CD4-positive, alpha-beta T cell (primary cell): Measurements from ENCODE around the gene CEP112. TPM values are rescaled to one million over a fixed set of nuclear protein-coding genes. Genes with fewer than 3 reads are reported as not detected.

Source experiments
- ATAC-seq: fragments of 200-7000 bp; cut with Tn5 transposase; one replicate; pipeline ENCODE4 v1.10.0; 2022; ENCODE audit warnings: mild to moderate bottlenecking; ENCODE audit not compliant: poor library complexity
- CTCF ChIA-PET: fragments of 350-600 bp; sonication (Branson Sonifier 250); formaldehyde crosslinking; loops from one replicate; lab custom pipeline; 2021; ENCODE audit warnings: antibody characterized with exemption, inconsistent platforms; lab: Charles Lee
- POLR2A ChIA-PET: fragments of 350-600 bp; sonication (Branson Sonifier 250); formaldehyde crosslinking; loops from one replicate; lab custom pipeline; 2021; ENCODE audit warnings: antibody characterized with exemption, inconsistent platforms; lab: Charles Lee
- DNase-seq, 14 experiments: peaks; one replicate each; pipeline ENCODE4 v3.0.0-alpha.2; 2013 to 2020; ENCODE audit warnings: mixed read lengths in 2 of 14
- H3K27ac ChIP-seq, 2 donors: one replicate each; pipeline versions ENCODE4 v1.5.1 to v1.7.0; 2013; ENCODE audit warnings: low read length in 2 of 2, low read depth in 1 of 2, mild to moderate bottlenecking in 1 of 2
- H3K27me3 ChIP-seq, 2 experiments: 1 replicate in 1 of 2; 2 replicates in 1 of 2; pipeline versions ENCODE4 v1.6.1 to v1.7.0; 2013; ENCODE audit warnings: low read length in 2 of 2, control low read depth in 1 of 2, mild to moderate bottlenecking in 1 of 2, moderate library complexity in 1 of 2; ENCODE audit not compliant: insufficient read depth in 2 of 2, control insufficient read depth in 1 of 2
- H3K36me3 ChIP-seq: one replicate; pipeline ENCODE4 v1.6.1; 2013; ENCODE audit warnings: low read length, control low read depth; ENCODE audit not compliant: insufficient read depth
- H3K4me1 ChIP-seq: one replicate; pipeline ENCODE4 v1.6.1; 2013; ENCODE audit warnings: low read length, control low read depth; ENCODE audit not compliant: insufficient read depth
- H3K4me3 ChIP-seq: one replicate; pipeline ENCODE4 v1.5.1; 2013; ENCODE audit warnings: mild to moderate bottlenecking, low read length, moderate library complexity
- H3K9me3 ChIP-seq, 2 experiments: 1 replicate in 1 of 2; 2 replicates in 1 of 2; pipeline versions ENCODE4 v1.6.1 to v1.7.0; 2013; ENCODE audit warnings: low read length in 2 of 2, mild to moderate bottlenecking in 2 of 2, control low read depth in 1 of 2, moderate library complexity in 1 of 2; ENCODE audit not compliant: control insufficient read depth in 1 of 2, insufficient read depth in 1 of 2
- H3K27ac Mint-ChIP-seq: one replicate; pipeline ENCODE4 v1.8.0; 2020; ENCODE audit warnings: mixed read lengths
- H3K27me3 Mint-ChIP-seq: one replicate; pipeline ENCODE4 v1.8.0; 2021; ENCODE audit warnings: mixed read lengths
- H3K36me3 Mint-ChIP-seq: one replicate; pipeline ENCODE4 v1.8.0; 2021; ENCODE audit warnings: low read depth, mixed read lengths
- H3K4me1 Mint-ChIP-seq: one replicate; pipeline ENCODE4 v1.8.0; 2021; ENCODE audit warnings: low read depth, mixed read lengths
- H3K4me3 Mint-ChIP-seq: one replicate; pipeline ENCODE4 v1.8.0; 2020; ENCODE audit warnings: mild to moderate bottlenecking, mixed read lengths
- H3K9me3 Mint-ChIP-seq: one replicate; pipeline ENCODE4 v1.8.0; 2020; ENCODE audit warnings: mixed read lengths
- intact Hi-C, 2 experiments: fragments of 100-400 bp; cut with DNase I in 1 of 2; cut with micrococcal nuclease in 1 of 2; formaldehyde crosslinking; loops; one replicate each; pipeline versions ENCODE4 v1.15.1 to v1.9.0; 2023 to 2025; cut with DNase I, micrococcal nuclease
- total RNA-seq, 174 experiments: library from RNA in 2 of 174; stranded (reverse) in 2 of 174; gene quantifications; one replicate each; pipeline ENCODE4 v1.2.3 and lab custom pipeline; 2021 to 2026
- TF ChIP-seq, protein P1 (sequence below): fragments of 200-600 bp; IDR thresholded peaks from one replicate; pipeline ENCODE4 v1.8.0; 2022; ENCODE audit warnings: antibody characterized with exemption, mild to moderate bottlenecking

Gene CEP112
- total RNA-seq, 2 experiments from 2014 or later, result 1.6 to 2.2 TPM

DNA sequence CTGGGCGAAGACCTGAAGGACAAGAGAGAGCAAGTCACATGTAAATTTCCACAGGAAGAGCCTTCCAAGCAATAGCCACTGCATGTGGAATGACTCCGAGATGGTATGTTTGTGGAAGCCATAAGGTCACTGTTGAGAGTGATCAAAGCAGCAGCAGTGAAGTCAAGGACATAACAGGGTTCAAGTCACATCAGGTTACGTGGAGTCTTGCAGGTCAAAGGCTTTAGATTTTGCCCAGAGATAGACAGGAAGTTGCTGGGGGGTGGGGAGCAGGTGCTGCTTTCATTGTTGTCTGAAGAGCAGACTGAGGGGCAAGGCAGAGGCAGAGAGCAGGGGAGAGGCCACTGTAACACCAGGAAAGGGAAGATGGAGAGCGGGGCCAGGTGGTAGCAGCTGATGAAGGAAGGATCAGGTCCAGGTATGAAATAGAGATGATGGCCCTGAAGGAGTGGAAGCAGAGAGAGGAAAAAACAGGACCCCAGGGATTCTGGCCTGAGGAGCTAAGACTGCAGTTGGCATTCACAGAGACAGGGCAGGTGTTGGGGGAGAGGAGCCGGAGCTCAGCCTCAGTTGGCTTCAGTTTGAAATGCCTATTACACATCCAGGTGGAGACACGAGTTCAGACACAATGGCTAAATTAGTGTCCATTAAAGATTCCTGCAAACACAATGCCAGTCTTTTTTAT lies 501.2 kb downstream of the CEP112 start:
- ChIA-PET POLR2A (interaction anchor here (0.6 kb wide), 1 partner anchor 1454 kb away, joined by 3 read pairs; no protein-coding TSS in a partner anchor), CTCF (interaction anchor here (0.9 kb wide), 1 partner anchor 20 kb away, joined by 3 read pairs; no protein-coding TSS in a partner anchor)
- TF ChIP-seq, protein P1, sequence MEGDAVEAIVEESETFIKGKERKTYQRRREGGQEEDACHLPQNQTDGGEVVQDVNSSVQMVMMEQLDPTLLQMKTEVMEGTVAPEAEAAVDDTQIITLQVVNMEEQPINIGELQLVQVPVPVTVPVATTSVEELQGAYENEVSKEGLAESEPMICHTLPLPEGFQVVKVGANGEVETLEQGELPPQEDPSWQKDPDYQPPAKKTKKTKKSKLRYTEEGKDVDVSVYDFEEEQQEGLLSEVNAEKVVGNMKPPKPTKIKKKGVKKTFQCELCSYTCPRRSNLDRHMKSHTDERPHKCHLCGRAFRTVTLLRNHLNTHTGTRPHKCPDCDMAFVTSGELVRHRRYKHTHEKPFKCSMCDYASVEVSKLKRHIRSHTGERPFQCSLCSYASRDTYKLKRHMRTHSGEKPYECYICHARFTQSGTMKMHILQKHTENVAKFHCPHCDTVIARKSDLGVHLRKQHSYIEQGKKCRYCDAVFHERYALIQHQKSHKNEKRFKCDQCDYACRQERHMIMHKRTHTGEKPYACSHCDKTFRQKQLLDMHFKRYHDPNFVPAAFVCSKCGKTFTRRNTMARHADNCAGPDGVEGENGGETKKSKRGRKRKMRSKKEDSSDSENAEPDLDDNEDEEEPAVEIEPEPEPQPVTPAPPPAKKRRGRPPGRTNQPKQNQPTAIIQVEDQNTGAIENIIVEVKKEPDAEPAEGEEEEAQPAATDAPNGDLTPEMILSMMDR, result no peak
- Histone ChIP-seq H3K27ac (no peak overlapping the region), H3K4me1 (peaks cover 6% of the 10 kb centered on the region), H3K27me3 (no peaks in the 10 kb centered on the region), H3K9me3 (no peaks in the 10 kb centered on the region), H3K36me3 (no peaks in the 10 kb centered on the region), H3K4me3 (no peak overlapping the region)
- DNase-seq, result peak in 2 of 14 experiments; percentile 1 to 8
- no peak for ATAC-seq
- intact Hi-C loops, result no loop called here
- Mint-ChIP-seq H3K36me3 (no peaks in the 10 kb centered on the region), H3K27ac (no peak overlapping the region), H3K4me1 (peaks cover 17% of the 10 kb centered on the region), H3K9me3 (no peaks in the 10 kb centered on the region), H3K27me3 (no peaks in the 10 kb centered on the region), H3K4me3 (no peak overlapping the region)

DNA sequence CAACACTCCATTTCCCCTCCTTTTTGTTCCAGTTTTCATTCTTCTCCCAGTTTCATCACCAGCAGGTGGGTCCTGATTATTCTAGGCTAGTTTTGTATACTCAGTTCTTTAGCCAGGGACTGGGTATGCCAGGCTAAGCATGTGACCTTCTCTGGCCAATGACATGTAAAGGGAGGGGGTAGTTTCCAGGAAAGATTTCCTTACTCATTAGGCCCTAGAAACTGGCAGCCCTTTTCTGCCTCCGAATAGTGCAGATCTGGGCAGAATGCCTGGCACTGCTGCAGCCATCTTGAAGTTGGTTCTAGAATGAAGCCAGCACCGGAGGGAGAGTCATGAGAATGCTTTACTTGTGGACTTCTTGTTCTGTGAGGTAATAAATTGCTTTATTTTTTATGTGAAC lies 503.6 kb downstream of the CEP112 start:
- TF ChIP-seq, protein P1, result no peak
- H3K27me3 Mint-ChIP-seq, result no peaks in the 10 kb centered on the region
- ChIA-PET POLR2A (no interaction called here), CTCF (no interaction called here)
- no peak overlapping the region for H3K4me3 ChIP-seq
- H3K27ac ChIP-seq, result no peak overlapping the region
- intact Hi-C loops, result no loop called here
- no peak overlapping the region for H3K27ac Mint-ChIP-seq
- H3K27me3 ChIP-seq, result no peaks in the 10 kb centered on the region
- H3K4me1 Mint-ChIP-seq, result peaks cover 17% of the 10 kb centered on the region
- no peak overlapping the region for H3K4me3 Mint-ChIP-seq
- DNase-seq (no peak), ATAC-seq (no peak)
- H3K4me1 ChIP-seq, result peaks cover 6% of the 10 kb centered on the region
- no peaks in the 10 kb centered on the region for H3K9me3 ChIP-seq
- H3K9me3 Mint-ChIP-seq, result no peaks in the 10 kb centered on the region
- H3K36me3 Mint-ChIP-seq, result no peaks in the 10 kb centered on the region
- no peaks in the 10 kb centered on the region for H3K36me3 ChIP-seq

DNA sequence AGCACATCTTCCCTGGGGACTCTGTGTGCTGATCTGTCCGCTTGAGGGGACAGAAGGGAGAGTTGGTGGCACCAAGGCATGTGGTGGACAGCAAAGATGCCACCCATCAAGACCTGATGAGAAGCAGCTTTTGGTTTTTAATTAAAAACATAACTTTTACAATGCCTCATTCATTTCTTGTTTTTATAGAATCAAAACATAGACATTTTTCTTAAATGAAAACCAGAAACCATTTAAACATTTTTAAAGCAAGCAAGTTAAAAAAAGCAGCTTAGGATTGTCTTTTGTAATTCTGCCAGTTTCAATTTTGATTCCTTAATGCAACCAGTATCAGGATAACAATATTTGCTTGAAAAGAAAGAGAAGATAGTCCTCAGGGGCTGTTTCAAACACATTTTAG lies 506.8 kb downstream of the CEP112 start:
- no peaks in the 10 kb centered on the region for H3K36me3 Mint-ChIP-seq

More for the DNA sequence above, 506.8 kb downstream of the CEP112 start:
- Mint-ChIP-seq H3K27me3 (no peaks in the 10 kb centered on the region), H3K4me3 (no peak overlapping the region), H3K9me3 (no peaks in the 10 kb centered on the region), H3K4me1 (no peaks in the 10 kb centered on the region), H3K27ac (no peak overlapping the region)
- POLR2A ChIA-PET, result interaction anchor here (0.6 kb wide), 1 partner anchor 72 kb away, joined by 3 read pairs; no protein-coding TSS in a partner anchor
- Histone ChIP-seq H3K4me1 (no peaks in the 10 kb centered on the region), H3K4me3 (no peak overlapping the region), H3K36me3 (no peaks in the 10 kb centered on the region), H3K27me3 (no peaks in the 10 kb centered on the region), H3K9me3 (no peaks in the 10 kb centered on the region), H3K27ac (no peak overlapping the region)
- DNase-seq (no peak), ATAC-seq (no peak)
- CTCF ChIA-PET, result no interaction called here
- TF ChIP-seq, protein P1, result no peak
- intact Hi-C loops, result no loop called here
